H9 (cell line): ENCODE data around the gene NOD1. TPM values are rescaled to one million over a fixed set of nuclear protein-coding genes. Genes with fewer than 3 reads are reported as not detected.

Experiments used
- DNase-seq: peaks from one replicate; pipeline ENCODE4 v3.0.0-alpha.2; 2017
- H2AFZ ChIP-seq: one replicate; pipeline ENCODE4 v1.6.1; 2013; ENCODE audit warnings: mild to moderate bottlenecking, low read length, control low read depth, moderate library complexity
- H2AK5ac ChIP-seq: 2 replicates; pipeline ENCODE4 v1.6.1; 2013; ENCODE audit warnings: low read length, control low read depth, mixed read lengths; ENCODE audit not compliant: insufficient read length
- H2BK120ac ChIP-seq: one replicate; pipeline ENCODE4 v1.6.1; 2013; ENCODE audit warnings: low read depth, mild to moderate bottlenecking, low read length, control low read depth, inconsistent platforms; ENCODE audit not compliant: poor library complexity, severe bottlenecking
- H2BK12ac ChIP-seq: 2 replicates; pipeline ENCODE4 v1.6.1; 2013; ENCODE audit warnings: low read length, control low read depth, mixed read lengths, low read depth; ENCODE audit not compliant: insufficient read length
- H2BK15ac ChIP-seq: 2 replicates; pipeline ENCODE4 v1.6.1; 2013; ENCODE audit warnings: low read depth, low read length, control low read depth
- H2BK20ac ChIP-seq: one replicate; pipeline ENCODE4 v1.6.1; 2013; ENCODE audit warnings: low read depth, mild to moderate bottlenecking, low read length, control low read depth, inconsistent platforms; ENCODE audit not compliant: poor library complexity, severe bottlenecking
- H2BK5ac ChIP-seq: 2 replicates; pipeline ENCODE4 v1.6.1; 2013; ENCODE audit warnings: low read length, control low read depth, mixed read lengths; ENCODE audit not compliant: insufficient read length
- H3K14ac ChIP-seq: 2 replicates; pipeline ENCODE4 v1.6.1; 2013; ENCODE audit warnings: low read length, control low read depth; ENCODE audit not compliant: insufficient read depth
- H3K18ac ChIP-seq: 2 replicates; pipeline ENCODE4 v1.6.1; 2013; ENCODE audit warnings: low read depth, mild to moderate bottlenecking, mixed read lengths, low read length, control low read depth; ENCODE audit not compliant: insufficient read length
- H3K23ac ChIP-seq: 2 replicates; pipeline ENCODE4 v1.6.1; 2013; ENCODE audit warnings: low read length, control low read depth, mixed read lengths, low read depth; ENCODE audit not compliant: insufficient read length
- H3K23me2 ChIP-seq: 2 replicates; pipeline ENCODE4 v1.6.1; 2013; ENCODE audit warnings: low read depth, mild to moderate bottlenecking, mixed read lengths, low read length, control low read depth; ENCODE audit not compliant: insufficient read length, poor library complexity, severe bottlenecking
- H3K27ac ChIP-seq: 2 replicates; pipeline ENCODE4 v1.5.1; 2013; ENCODE audit warnings: low read length, control low read depth, mixed read lengths, low read depth; ENCODE audit not compliant: insufficient read length
- H3K27me3 ChIP-seq: 2 replicates; pipeline ENCODE4 v1.6.1; 2013; ENCODE audit warnings: low read length, control low read depth, inconsistent platforms; ENCODE audit not compliant: insufficient read depth
- H3K4ac ChIP-seq: 2 replicates; pipeline ENCODE4 v1.6.1; 2013; ENCODE audit warnings: low read depth, mild to moderate bottlenecking, control low read depth, inconsistent platforms, low read length, moderate library complexity
- H3K4me1 ChIP-seq: 2 replicates; pipeline ENCODE4 v1.6.1; 2013; ENCODE audit warnings: low read length, control low read depth, inconsistent platforms; ENCODE audit not compliant: insufficient read depth
- H3K4me2 ChIP-seq: 2 replicates; pipeline ENCODE4 v1.6.1; 2013; ENCODE audit warnings: low read length, control low read depth, mixed read lengths; ENCODE audit not compliant: insufficient read length, insufficient read depth
- H3K56ac ChIP-seq: 2 replicates; pipeline ENCODE4 v1.6.1; 2013; ENCODE audit warnings: low read depth, mild to moderate bottlenecking, mixed read lengths, low read length, control low read depth; ENCODE audit not compliant: insufficient read length
- H3K79me1 ChIP-seq: 2 replicates; pipeline ENCODE4 v1.6.1; 2013; ENCODE audit warnings: low read depth, mild to moderate bottlenecking, moderate library complexity, low read length, control low read depth, inconsistent platforms; ENCODE audit not compliant: insufficient read depth, poor library complexity, severe bottlenecking
- H3K79me2 ChIP-seq: 2 replicates; pipeline ENCODE4 v1.6.1; 2013; ENCODE audit warnings: low read length, control low read depth, inconsistent platforms; ENCODE audit not compliant: insufficient read depth
- H3K9ac ChIP-seq: 2 replicates; pipeline ENCODE4 v1.6.1; 2013; ENCODE audit warnings: low read length, control low read depth, mixed read lengths; ENCODE audit not compliant: insufficient read length; ENCODE audit errors: extremely low read depth
- H3K9me3 ChIP-seq: one replicate; pipeline ENCODE4 v1.6.1; 2013; ENCODE audit warnings: low read depth, low read length, inconsistent platforms; ENCODE audit not compliant: control insufficient read depth
- H3T11ph ChIP-seq: one replicate; pipeline ENCODE4 v1.6.1; 2013; ENCODE audit warnings: mild to moderate bottlenecking, low read length, control low read depth, inconsistent platforms
- H4K20me1 ChIP-seq: one replicate; pipeline ENCODE4 v1.6.1; 2013; ENCODE audit not compliant: control insufficient read depth, insufficient read length, insufficient read depth
- H4K5ac ChIP-seq: 2 replicates; pipeline ENCODE4 v1.6.1; 2013; ENCODE audit warnings: low read depth, mild to moderate bottlenecking, mixed read lengths, low read length, control low read depth; ENCODE audit not compliant: insufficient read length
- H4K8ac ChIP-seq: replicated peaks from 2 replicates; pipeline ENCODE4 v1.6.1; 2013; ENCODE audit warnings: low read length, control low read depth, mixed read lengths, low read depth; ENCODE audit not compliant: insufficient read length
- H4K91ac ChIP-seq: 2 replicates; pipeline ENCODE4 v1.6.1; 2013; ENCODE audit warnings: low read depth, mild to moderate bottlenecking, moderate library complexity, mixed read lengths, low read length, control low read depth; ENCODE audit not compliant: insufficient read length
- H3K27ac Mint-ChIP-seq, 3 experiments: 2 replicates in 2 of 3; 3 replicates in 1 of 3; pipeline ENCODE4 v1.8.0; 2020 to 2021; ENCODE audit warnings: mixed read lengths in 3 of 3, mild to moderate bottlenecking in 1 of 3, moderate library complexity in 1 of 3
- H3K27me3 Mint-ChIP-seq: 2 replicates; pipeline ENCODE4 v1.8.0; 2021; ENCODE audit warnings: low read depth, mild to moderate bottlenecking, moderate library complexity, mixed read lengths
- H3K36me3 Mint-ChIP-seq, 3 experiments: 2 replicates in 2 of 3; 3 replicates in 1 of 3; pipeline ENCODE4 v1.8.0; 2020 to 2021; ENCODE audit warnings: low read depth in 3 of 3, mixed read lengths in 3 of 3; ENCODE audit not compliant: insufficient read depth in 1 of 3
- H3K4me1 Mint-ChIP-seq, 2 experiments: 2 replicates each; pipeline ENCODE4 v1.8.0; 2020; ENCODE audit warnings: mixed read lengths in 2 of 2
- H3K4me3 Mint-ChIP-seq, 2 experiments: 2 replicates in 1 of 2; 3 replicates in 1 of 2; pipeline ENCODE4 v1.8.0; 2020 to 2021; ENCODE audit warnings: mild to moderate bottlenecking in 2 of 2, mixed read lengths in 2 of 2, moderate library complexity in 1 of 2
- H3K9me3 Mint-ChIP-seq, 2 experiments: 2 replicates in 1 of 2; 3 replicates in 1 of 2; pipeline ENCODE4 v1.8.0; 2020; ENCODE audit warnings: mild to moderate bottlenecking in 2 of 2, mixed read lengths in 2 of 2, moderate library complexity in 1 of 2
- CTCF ChIP-seq: fragments of 200-600 bp; sonication (generic); conservative IDR thresholded peaks from 3 replicates; pipeline ENCODE4 v1.8.0; 2021; ENCODE audit warnings: antibody characterized with exemption, mild to moderate bottlenecking
- WGBS: extraction: QIAGEN DNeasy Blood & Tissue Kit; methylation state at CpG from one replicate; pipeline ENCODE4 v1.1.7; 2013; ENCODE audit warnings: missing lambda C conversion rate, low lambda C conversion rate, mixed read lengths; ENCODE audit not compliant: insufficient read length; ENCODE audit errors: extremely low coverage; 5-methylcytosine and 5-hydroxymethylcytosine counted together
- total RNA-seq: library from RNA; stranded (reverse); gene quantifications from 2 replicates; pipeline ENCODE4 v1.2.1, GENCODE V29; 2021

NOD1 gene
- total RNA-seq, 1 experiment from 2014 or later = 5.3 TPM

- Histone ChIP-seq H3K9me3 (no peaks in the 10 kb centered on the region), H2BK20ac (no peak overlapping the region), H3K4ac (no peak overlapping the region), H4K5ac (no peak overlapping the region), H3K27me3 (no peaks in the 10 kb centered on the region), H2BK120ac (no peak overlapping the region), H3K23ac (no peak overlapping the region), H3K4me2 (no peak overlapping the region), H3K79me2 (no peaks in the 10 kb centered on the region), H4K20me1 (no peaks in the 10 kb centered on the region), H4K91ac (no peak overlapping the region), H2AK5ac (no peak overlapping the region), H3K18ac (no peak overlapping the region), H2AFZ (no peak overlapping the region), H2BK5ac (no peak overlapping the region), H3K56ac (no peak overlapping the region), H3K27ac (no peak overlapping the region), H4K8ac (no peak overlapping the region), H3K23me2 (no peaks in the 10 kb centered on the region), H3K14ac (no peak overlapping the region), H3K9ac (no peak overlapping the region), H2BK12ac (no peak overlapping the region), H3T11ph (no peak overlapping the region), H2BK15ac (no peak overlapping the region), H3K79me1 (no peaks in the 10 kb centered on the region), H3K4me1 (no peaks in the 10 kb centered on the region)
- no peak for DNase-seq
- no peak overlapping the region for H3K4me3 Mint-ChIP-seq
- H3K27ac Mint-ChIP-seq = no peak overlapping the region
- peaks cover 3 to 4% of the 10 kb centered on the region in 2 experiments; a peak in 3 of 4 replicates for H3K4me1 Mint-ChIP-seq
- no peak for TF ChIP-seq CTCF
- peaks cover 6 to 13% (median 12%) of the 10 kb centered on the region in 3 experiments for H3K36me3 Mint-ChIP-seq
- WGBS = no CpG with 5 or more reads among the region's 2 CpGs
- peaks cover 11 to 12% of the 10 kb centered on the region in 2 experiments for H3K9me3 Mint-ChIP-seq
- H3K27me3 Mint-ChIP-seq = no peaks in the 10 kb centered on the region
Observed at GRCh38 chr7:30411173-30411572, 67.4 kb downstream of the NOD1 start.
